ENCODE data around the gene IL1RAPL2.
"Not testable (repeated sequence)": the region's sequence is repeated elsewhere in the genome, so short reads cannot be mapped to it uniquely, and the experiment has no call there.

Gene IL1RAPL2

GRCh38 chrX:105635794-105636193, 1069.8 kb downstream of the IL1RAPL2 start:
- DNase-seq = no peak

GRCh38 chrX:105636667-105637066, 1070.7 kb downstream of the IL1RAPL2 start:
- no peak for DNase-seq

GRCh38 chrX:105645667-105646357, 1079.8 kb downstream of the IL1RAPL2 start:
- no peak for DNase-seq

- DNase-seq = no peak
These were observed 1080.8 kb downstream of the IL1RAPL2 start for GRCh38 chrX:105646592-105647372.

GRCh38 chrX:105647749-105648148, 1081.8 kb downstream of the IL1RAPL2 start:
- no peak for DNase-seq

GRCh38 chrX:105648732-105649131, 1082.7 kb downstream of the IL1RAPL2 start:
- DNase-seq = no peak

- no peak for DNase-seq
These were observed 1084.6 kb downstream of the IL1RAPL2 start for GRCh38 chrX:105650577-105650976.

- no peak for DNase-seq
These were observed 1085.0 kb downstream of the IL1RAPL2 start for GRCh38 chrX:105650986-105651385.

- DNase-seq = no peak
These were observed 1087.9 kb downstream of the IL1RAPL2 start for GRCh38 chrX:105653891-105654290.

GRCh38 chrX:105658136-105658535, 1092.1 kb downstream of the IL1RAPL2 start:
- no peak for DNase-seq

- no peak for DNase-seq
These were observed 1096.2 kb downstream of the IL1RAPL2 start for GRCh38 chrX:105662248-105662647.

GRCh38 chrX:105664243-105664642, 1098.2 kb downstream of the IL1RAPL2 start:
- no peak for DNase-seq

- DNase-seq = not testable (repeated sequence)
These were observed 1118.3 kb downstream of the IL1RAPL2 start for GRCh38 chrX:105684288-105684687.

GRCh38 chrX:105694839-105695238, 1128.8 kb downstream of the IL1RAPL2 start:
- DNase-seq = no peak

- DNase-seq = peak; percentile 13
These were observed 1129.5 kb downstream of the IL1RAPL2 start for GRCh38 chrX:105695451-105695850.

GRCh38 chrX:105696870-105697269, 1130.9 kb downstream of the IL1RAPL2 start:
- DNase-seq = no peak

GRCh38 chrX:105697984-105698781, 1132.2 kb downstream of the IL1RAPL2 start:
- DNase-seq = no peak

- DNase-seq = no peak
These were observed 1134.3 kb downstream of the IL1RAPL2 start for GRCh38 chrX:105700331-105700730.

GRCh38 chrX:105701310-105702052, 1135.5 kb downstream of the IL1RAPL2 start:
- no peak for DNase-seq

- DNase-seq = no peak
These were observed 1137.9 kb downstream of the IL1RAPL2 start for GRCh38 chrX:105703876-105704275.

- DNase-seq = no peak
These were observed 1140.0 kb downstream of the IL1RAPL2 start for GRCh38 chrX:105706041-105706440.

GRCh38 chrX:105711805-105712204, 1145.8 kb downstream of the IL1RAPL2 start:
- DNase-seq = no peak

Data from fibroblast of skin of back (primary cell).